Parathyroid adenoma (tissue), 2 donors: ENCODE measurements around the gene TNRC6B.

ENCODE experiments used
- H2AFZ ChIP-seq: fragments of 300-600 bp; sonication (generic); one replicate; pipeline ENCODE4 v1.7.0; 2017; ENCODE audit warnings: antibody characterized with exemption, mild to moderate bottlenecking
- H3K27ac ChIP-seq: fragments of 300-600 bp; sonication (generic); one replicate; pipeline ENCODE4 v1.7.0; 2017
- H3K27me3 ChIP-seq: fragments of 300-600 bp; sonication (generic); one replicate; pipeline ENCODE4 v1.7.0; 2017; ENCODE audit warnings: low read length; ENCODE audit not compliant: control insufficient read depth, insufficient read depth
- H3K36me3 ChIP-seq: fragments of 300-600 bp; sonication (generic); one replicate; pipeline ENCODE4 v1.7.0; 2017; ENCODE audit warnings: low read length; ENCODE audit not compliant: control insufficient read depth, insufficient read depth
- H3K4me1 ChIP-seq: fragments of 300-600 bp; sonication (generic); one replicate; pipeline ENCODE4 v1.7.0; 2017; ENCODE audit warnings: control low read depth
- H3K4me2 ChIP-seq: fragments of 300-600 bp; sonication (generic); one replicate; pipeline ENCODE4 v1.7.0; 2017; ENCODE audit warnings: low read length
- H3K4me3 ChIP-seq: fragments of 300-600 bp; sonication (generic); one replicate; pipeline ENCODE4 v1.7.0; 2017; ENCODE audit warnings: low read depth, low read length
- H3K79me2 ChIP-seq: fragments of 300-600 bp; sonication (generic); one replicate; pipeline ENCODE4 v1.7.0; 2017; ENCODE audit warnings: control low read depth
- H3K9ac ChIP-seq: fragments of 300-600 bp; sonication (generic); one replicate; pipeline ENCODE4 v1.7.0; 2017; ENCODE audit warnings: mild to moderate bottlenecking
- H3K9me3 ChIP-seq: fragments of 300-600 bp; sonication (generic); one replicate; pipeline ENCODE4 v1.7.0; 2017; ENCODE audit warnings: low read length; ENCODE audit not compliant: control insufficient read depth
- CTCF ChIP-seq: fragments of 300-600 bp; sonication (generic); IDR thresholded peaks from one replicate; pipeline ENCODE4 v1.7.0; 2017; ENCODE audit warnings: antibody characterized with exemption, mild to moderate bottlenecking
- donor health status: primary hyperparathyroidism.

Gene TNRC6B

DNA sequence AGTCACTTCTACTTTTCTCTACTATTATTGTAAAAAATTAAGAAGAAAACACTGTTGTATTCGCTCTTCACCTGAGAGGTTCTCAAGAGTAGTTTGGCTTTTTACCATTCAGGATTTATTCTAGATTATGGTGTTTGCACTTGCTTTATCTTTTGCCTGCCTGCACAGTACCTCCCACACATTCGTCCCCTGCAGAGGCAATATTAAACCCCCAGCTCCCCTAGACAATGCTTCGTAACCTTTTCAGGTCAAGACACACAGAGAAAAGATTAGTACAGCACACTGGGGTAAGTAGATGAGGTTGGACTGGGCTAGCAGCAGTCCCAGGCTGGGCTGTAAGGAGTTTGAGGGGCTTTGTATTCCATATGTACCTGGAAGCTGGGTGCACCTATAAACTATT lies 62.4 kb downstream of the TNRC6B start:
- no peak overlapping the region for H2AFZ ChIP-seq

DNA sequence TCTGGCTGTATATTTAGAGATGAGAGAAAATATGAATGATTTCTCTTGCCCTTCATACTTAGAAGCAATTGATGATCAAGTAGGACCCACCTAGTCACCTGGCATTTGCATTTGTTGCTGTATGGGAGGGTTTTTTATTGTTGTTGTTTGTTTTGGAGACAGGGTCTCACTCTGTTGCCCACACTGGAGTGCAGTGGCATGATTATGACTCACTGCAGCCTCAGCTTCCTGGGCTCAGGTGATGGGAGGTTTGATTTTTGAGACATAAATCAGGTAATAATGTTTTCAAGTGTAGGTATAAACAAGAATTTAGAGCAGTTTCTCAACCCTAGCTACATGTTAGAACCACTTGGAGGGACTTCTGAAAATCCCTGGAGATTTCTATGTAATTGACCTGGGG lies 63.0 kb downstream of the TNRC6B start:
- H3K27ac ChIP-seq: no peak overlapping the region
- H3K79me2 ChIP-seq: peaks cover 24% of the 10 kb centered on the region
- no peaks in the 10 kb centered on the region for H3K27me3 ChIP-seq
- H3K4me1 ChIP-seq: peaks cover 3% of the 10 kb centered on the region
- TF ChIP-seq CTCF: no peak
- H3K9me3 ChIP-seq: no peaks in the 10 kb centered on the region
- H3K9ac ChIP-seq: no peak overlapping the region
- no peaks in the 10 kb centered on the region for H3K36me3 ChIP-seq
- no peak overlapping the region for H3K4me2 ChIP-seq
- no peak overlapping the region for H2AFZ ChIP-seq
- H3K4me3 ChIP-seq: no peak overlapping the region

More for the DNA sequence above, 62.4 kb downstream of the TNRC6B start:
- no peak overlapping the region for H3K4me2 ChIP-seq
- no peaks in the 10 kb centered on the region for H3K9me3 ChIP-seq
- H3K9ac ChIP-seq: no peak overlapping the region
- peaks cover 3% of the 10 kb centered on the region for H3K4me1 ChIP-seq
- no peaks in the 10 kb centered on the region for H3K27me3 ChIP-seq
- no peaks in the 10 kb centered on the region for H3K36me3 ChIP-seq
- no peak overlapping the region for H3K27ac ChIP-seq
- TF ChIP-seq CTCF: no peak
- peaks cover 24% of the 10 kb centered on the region for H3K79me2 ChIP-seq
- H3K4me3 ChIP-seq: no peak overlapping the region

GRCh38 chr22:40241200-40241763 lies 63.6 kb downstream of the TNRC6B start:
- H3K9me3 ChIP-seq: no peaks in the 10 kb centered on the region
- no peak for TF ChIP-seq CTCF
- no peak overlapping the region for H3K4me3 ChIP-seq
- no peak overlapping the region for H3K4me2 ChIP-seq
- no peaks in the 10 kb centered on the region for H3K36me3 ChIP-seq
- no peak overlapping the region for H2AFZ ChIP-seq
- no peaks in the 10 kb centered on the region for H3K27me3 ChIP-seq
- H3K4me1 ChIP-seq: peaks cover 2% of the 10 kb centered on the region
- H3K79me2 ChIP-seq: peaks cover 20% of the 10 kb centered on the region
- no peak overlapping the region for H3K9ac ChIP-seq
- no peak overlapping the region for H3K27ac ChIP-seq

DNA sequence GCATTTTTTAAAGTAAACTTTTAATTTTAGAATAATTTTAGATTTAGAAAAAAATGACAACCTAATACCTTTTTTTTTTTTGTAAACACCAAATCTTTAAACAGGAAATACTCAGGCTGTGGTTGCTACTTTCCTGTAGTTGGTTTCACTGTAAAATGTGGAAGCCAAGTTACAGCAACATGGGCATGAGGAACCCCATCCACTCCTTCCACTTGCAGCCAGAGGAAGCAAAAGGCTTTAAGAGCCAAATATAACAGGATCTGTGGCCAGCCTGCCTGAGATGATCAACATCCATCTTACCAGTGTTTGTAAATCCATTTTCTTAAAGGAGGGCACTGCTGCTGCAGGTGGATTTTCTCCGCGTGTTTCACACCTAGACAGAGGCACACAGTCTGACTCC lies 66.2 kb downstream of the TNRC6B start:
- Histone ChIP-seq H3K9me3 (no peaks in the 10 kb centered on the region), H2AFZ (no peak overlapping the region), H3K9ac (no peak overlapping the region), H3K27me3 (no peaks in the 10 kb centered on the region), H3K27ac (no peak overlapping the region), H3K79me2 (peaks cover 9% of the 10 kb centered on the region), H3K36me3 (no peaks in the 10 kb centered on the region), H3K4me3 (no peak overlapping the region), H3K4me2 (no peak overlapping the region), H3K4me1 (no peaks in the 10 kb centered on the region)
- no peak for TF ChIP-seq CTCF

DNA sequence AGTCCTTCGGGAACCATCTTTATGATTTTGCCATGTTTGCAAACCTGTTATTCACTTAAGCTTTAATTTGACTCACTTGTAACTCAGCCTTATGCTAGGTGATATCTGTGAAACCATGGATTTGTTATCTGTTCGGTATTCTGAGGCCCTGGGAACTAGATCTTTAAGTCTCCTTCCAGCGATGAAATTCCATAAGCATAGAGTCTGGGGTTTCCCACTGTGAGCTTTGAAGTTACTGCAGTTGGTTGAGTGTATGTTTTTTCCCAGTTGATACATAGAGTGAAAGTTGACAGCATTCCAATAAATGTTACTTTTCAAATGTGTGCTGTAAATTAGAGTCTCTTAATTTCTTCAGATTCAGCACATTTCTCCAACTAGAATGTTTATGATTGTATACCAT lies 66.9 kb downstream of the TNRC6B start:
- TF ChIP-seq CTCF: no peak
- Histone ChIP-seq H3K27ac (no peak overlapping the region), H3K4me2 (no peak overlapping the region), H3K79me2 (peaks cover 9% of the 10 kb centered on the region), H3K36me3 (no peaks in the 10 kb centered on the region), H3K27me3 (no peaks in the 10 kb centered on the region), H3K9me3 (no peaks in the 10 kb centered on the region), H3K4me3 (no peak overlapping the region), H3K4me1 (no peaks in the 10 kb centered on the region), H3K9ac (no peak overlapping the region), H2AFZ (no peak overlapping the region)
